Measurements from ENCODE around the gene BCKDK. TPM values are rescaled to one million over a fixed set of nuclear protein-coding genes. Genes with fewer than 3 reads are reported as not detected.

The BCKDK gene
- total RNA-seq, 1 experiment from 2014 or later, result 47.7 TPM

GRCh38 chr16:31087971-31088370 lies 20.2 kb upstream of the BCKDK start:
- DNase-seq (no peak), ATAC-seq (no peak)
- H3K9me3 ChIP-seq (ENCODE audit: low read length), result no peaks in the 10 kb centered on the region
- H3K9ac ChIP-seq (ENCODE audit: low read length), result no peak overlapping the region
- no TSS peak for BruUV-seq (replicated peaks)
- peaks cover 9% of the 10 kb centered on the region for H3K79me2 ChIP-seq (ENCODE audit: low read length)
- no peak overlapping the region for H2AFZ ChIP-seq (ENCODE audit: low read length)
- H3K27me3 ChIP-seq (ENCODE audit: low read length), result no peaks in the 10 kb centered on the region
- H4K20me1 ChIP-seq (ENCODE audit: low read length), result peaks cover 5% of the 10 kb centered on the region; the same call in 1 of the 2 replicates
- H3K4me3 ChIP-seq (ENCODE audit: low read length), result no peak overlapping the region
- no peak overlapping the region for H3K27ac ChIP-seq (ENCODE audit: low read length)
- ChIA-PET CTCF (no interaction called here), POLR2A (ENCODE audit: unreplicated experiment) (no interaction called here)
- H3K4me1 ChIP-seq (ENCODE audit: insufficient read depth, low read length), result peaks cover 4% of the 10 kb centered on the region; the same call in 1 of the 2 replicates
- H3F3A ChIP-seq (ENCODE audit: low read length, unreplicated experiment), result no peaks in the 10 kb centered on the region
- no peak for TF ChIP-seq EZH2 (IDR thresholded peaks at IDR 0.05; ENCODE audit: low read length, unreplicated experiment)
- TF ChIP-seq EZH2phosphoT487 (IDR thresholded peaks at IDR 0.05; ENCODE audit: borderline replicate concordance, low read length), result no peak
- TF ChIP-seq CTCF (conservative IDR thresholded peaks at IDR 0.05; ENCODE audit: low read depth, low read length), result no peak
- peaks cover 3% of the 10 kb centered on the region; the same call in 1 of the 2 replicates for H3K36me3 ChIP-seq (ENCODE audit: low read depth, low read length)
- H3K9me2 ChIP-seq (replicated peaks; ENCODE audit: low read length), result no peaks in the 10 kb centered on the region
- intact Hi-C loops (cut with micrococcal nuclease), result no loop called here
- H3K4me2 ChIP-seq (ENCODE audit: low read length), result no peak overlapping the region

GRCh38 chr16:31088459-31089183 lies 19.6 kb upstream of the BCKDK start, which contains the start of gene PRSS53:
TSS of gene PRSS53 (minus strand) at chr16:31088943. CDS start at chr16:31088809, 134 bp downstream.
- Histone ChIP-seq H3K27me3 (ENCODE audit: low read length) (no peaks in the 10 kb centered on the region), H2AFZ (ENCODE audit: low read length) (no peak within 1 kb of the TSS), H3K9me2 (replicated peaks; ENCODE audit: low read length) (no peaks in the 10 kb centered on the region), H3K4me3 (ENCODE audit: low read length) (no peak within 1 kb of the TSS), H3K36me3 (ENCODE audit: low read depth, low read length) (peaks cover 3% of the 10 kb centered on the region; the same call in 1 of the 2 replicates), H3K9me3 (ENCODE audit: low read length) (no peaks in the 10 kb centered on the region), H3K9ac (ENCODE audit: low read length) (no peak within 1 kb of the TSS), H3F3A (ENCODE audit: low read length, unreplicated experiment) (no peaks in the 10 kb centered on the region), H4K20me1 (ENCODE audit: low read length) (peaks cover 5% of the 10 kb centered on the region; the same call in 1 of the 2 replicates), H3K4me2 (ENCODE audit: low read length) (no peak within 1 kb of the TSS), H3K4me1 (ENCODE audit: insufficient read depth, low read length) (peaks cover 7% of the 10 kb centered on the region; the same call in 1 of the 2 replicates), H3K27ac (ENCODE audit: low read length) (no peak within 1 kb of the TSS), H3K79me2 (ENCODE audit: low read length) (peaks cover 14% of the 10 kb centered on the region)
- DNase-seq (no peak), ATAC-seq (no peak)
- no peak for TF ChIP-seq EZH2phosphoT487 (IDR thresholded peaks at IDR 0.05; ENCODE audit: borderline replicate concordance, low read length)
- TF ChIP-seq EZH2 (IDR thresholded peaks at IDR 0.05; ENCODE audit: low read length, unreplicated experiment), result no peak
- no peak for TF ChIP-seq CTCF (conservative IDR thresholded peaks at IDR 0.05; ENCODE audit: low read depth, low read length)
- CTCF ChIA-PET, result no interaction called here
- POLR2A ChIA-PET (ENCODE audit: unreplicated experiment), result no interaction called here
- BruUV-seq (replicated peaks), result no TSS peak
- intact Hi-C loops (cut with micrococcal nuclease), result no loop called here

- H3K9me2 ChIP-seq (replicated peaks; ENCODE audit: low read length), result no peaks in the 10 kb centered on the region
- no TSS peak for BruUV-seq (replicated peaks)
- no peak for TF ChIP-seq EZH2phosphoT487 (IDR thresholded peaks at IDR 0.05; ENCODE audit: borderline replicate concordance, low read length)
- no peak for TF ChIP-seq CTCF (conservative IDR thresholded peaks at IDR 0.05; ENCODE audit: low read depth, low read length)
- TF ChIP-seq EZH2 (IDR thresholded peaks at IDR 0.05; ENCODE audit: low read length, unreplicated experiment), result no peak
- DNase-seq, result no peak
- H4K20me1 ChIP-seq (ENCODE audit: low read length), result peaks cover 5% of the 10 kb centered on the region; the same call in 1 of the 2 replicates
- H3F3A ChIP-seq (ENCODE audit: low read length, unreplicated experiment), result no peaks in the 10 kb centered on the region
- ChIA-PET CTCF (no interaction called here), POLR2A (ENCODE audit: unreplicated experiment) (no interaction called here)
- no peak overlapping the region for H3K4me3 ChIP-seq (ENCODE audit: low read length)
- H3K9ac ChIP-seq (ENCODE audit: low read length), result no peak overlapping the region
- no peaks in the 10 kb centered on the region for H3K27me3 ChIP-seq (ENCODE audit: low read length)
- peaks cover 7% of the 10 kb centered on the region; the same call in 1 of the 2 replicates for H3K4me1 ChIP-seq (ENCODE audit: insufficient read depth, low read length)
- peaks cover 3% of the 10 kb centered on the region; the same call in 1 of the 2 replicates for H3K36me3 ChIP-seq (ENCODE audit: low read depth, low read length)
- no peak for ATAC-seq
- H2AFZ ChIP-seq (ENCODE audit: low read length), result no peak overlapping the region
- intact Hi-C loops (cut with micrococcal nuclease), result no loop called here
- H3K27ac ChIP-seq (ENCODE audit: low read length), result no peak overlapping the region
- peaks cover 20% of the 10 kb centered on the region for H3K79me2 ChIP-seq (ENCODE audit: low read length)
- no peak overlapping the region for H3K4me2 ChIP-seq (ENCODE audit: low read length)
- no peaks in the 10 kb centered on the region for H3K9me3 ChIP-seq (ENCODE audit: low read length)
These were observed 19.0 kb upstream of the BCKDK start for GRCh38 chr16:31089199-31089598.
